GM12878 (cell line): ENCODE results near the gene TMED10. TPM values are rescaled to one million over a fixed set of nuclear protein-coding genes. Genes with fewer than 3 reads are reported as not detected.

ENCODE experiments used
- ATAC-seq: fragments of 200-7000 bp; cut with Tn5 transposase; 3 replicates; pipeline ENCODE4 v1.9.1; 2020; ENCODE audit warnings: mild to moderate bottlenecking, moderate library complexity
- BruUV-seq: library from RNA; stranded (reverse); fragments of 400-500 nt; replicated peaks from 2 replicates; lab custom pipeline; 2021; lab: Mats Ljungman, UMichigan
- CTCF ChIA-PET: fragments of 300-600 bp; sonication (Branson Sonifier 250); formaldehyde crosslinking; extraction: SDS; loops from one replicate; lab custom pipeline; 2021; ENCODE audit warnings: inconsistent platforms; lab: Yijun Ruan, JAX
- POLR2A ChIA-PET: fragments of 350-600 bp; formaldehyde crosslinking; extraction: SDS; loops from one replicate; lab custom pipeline; 2021; ENCODE audit warnings: inconsistent platforms; lab: Charles Lee
- RAD21 ChIA-PET: fragments of 300-600 bp; sonication (Branson Sonifier 250); formaldehyde crosslinking; loops from one replicate; lab custom pipeline; 2023; ENCODE audit warnings: antibody characterized with exemption; ENCODE audit not compliant: unreplicated experiment; lab: Charles Lee
- SMC1A ChIA-PET: fragments of 300-600 bp; sonication (Branson Sonifier 250); formaldehyde crosslinking; loops from one replicate; lab custom pipeline; 2023; ENCODE audit not compliant: unreplicated experiment, uncharacterized antibody; lab: Charles Lee
- DNase-seq: peaks from one replicate; pipeline ENCODE4 v3.0.0-alpha.2; 2011; ENCODE audit warnings: low read depth, low spot score
- FAIRE-seq: peaks from 3 replicates; lab custom pipeline; 2011; peaks lifted over from hg19 to GRCh38; lab: Jason Lieb, UNC
- H2AFZ ChIP-seq: 2 replicates; pipeline ENCODE4 v1.6.0; 2011; ENCODE audit warnings: low read depth, low read length, control low read depth; ENCODE audit not compliant: control insufficient read depth
- H3K27ac ChIP-seq: 2 replicates; pipeline ENCODE4 v1.5.1; 2011; ENCODE audit warnings: control low read depth; ENCODE audit not compliant: control insufficient read depth, insufficient read depth
- H3K27me3 ChIP-seq, 2 experiments: replicated peaks in 1 of 2; 2 replicates each; pipeline versions ENCODE4 v1.6.0 to v1.6.1; 2011; ENCODE audit warnings: low read length in 1 of 2; ENCODE audit not compliant: control insufficient read depth in 2 of 2, insufficient read depth in 2 of 2
- H3K36me3 ChIP-seq, 2 experiments: 2 replicates each; pipeline ENCODE4 v1.5.1; 2011; ENCODE audit warnings: low read length in 1 of 2; ENCODE audit not compliant: control insufficient read depth in 2 of 2, insufficient read depth in 2 of 2
- H3K4me1 ChIP-seq: 2 replicates; pipeline ENCODE4 v1.6.1; 2011; ENCODE audit warnings: mild to moderate bottlenecking, low read length, moderate library complexity, mixed read lengths; ENCODE audit not compliant: control insufficient read depth, insufficient read depth
- H3K4me2 ChIP-seq: 2 replicates; pipeline ENCODE4 v1.6.0; 2011; ENCODE audit warnings: control low read depth; ENCODE audit not compliant: control insufficient read depth, insufficient read depth
- H3K4me3 ChIP-seq: fragments of 200-600 bp; sonication (generic); 2 replicates; pipeline ENCODE4 v1.5.1; 2016
- H3K79me2 ChIP-seq: 2 replicates; pipeline ENCODE4 v1.6.0; 2011; ENCODE audit warnings: low read length; ENCODE audit not compliant: control insufficient read depth, insufficient read depth
- H3K9ac ChIP-seq: 2 replicates; pipeline ENCODE4 v1.8.0; 2011; ENCODE audit warnings: low read length, control low read depth, mixed read lengths; ENCODE audit not compliant: control insufficient read depth, insufficient read depth
- H3K9me3 ChIP-seq: replicated peaks from 3 replicates; pipeline ENCODE4 v1.5.1; 2011; ENCODE audit warnings: mild to moderate bottlenecking, low read length; ENCODE audit not compliant: control insufficient read depth, insufficient read depth
- H4K20me1 ChIP-seq: 2 replicates; pipeline ENCODE4 v1.6.0; 2011; ENCODE audit not compliant: control insufficient read depth, insufficient read depth
- CBX3 ChIP-seq: fragments of 200-600 bp; sonication (generic); IDR thresholded peaks from 2 replicates; pipeline ENCODE4 v1.6.1; 2016; ENCODE audit warnings: low read depth, borderline replicate concordance
- E4F1 ChIP-seq: fragments of 450-650 bp; IDR thresholded peaks from 2 replicates; pipeline ENCODE4 v1.6.1; 2018; ENCODE audit warnings: borderline replicate concordance, mild to moderate bottlenecking; ENCODE audit not compliant: partially characterized antibody
- NFXL1 ChIP-seq: fragments of 450-650 bp; IDR thresholded peaks from 2 replicates; pipeline ENCODE4 v1.6.1; 2017; ENCODE audit warnings: antibody characterized with exemption, mild to moderate bottlenecking, borderline replicate concordance
- NRF1 ChIP-seq: conservative IDR thresholded peaks from 2 replicates; pipeline ENCODE4 v1.6.1; 2011; ENCODE audit warnings: mild to moderate bottlenecking, low read depth, low read length, improper control_type of control experiment
- POU2F2 ChIP-seq: IDR thresholded peaks from 3 replicates; pipeline ENCODE4 v1.6.1; 2011; ENCODE audit warnings: low read depth, mild to moderate bottlenecking, low read length, borderline replicate concordance
- RBBP5 ChIP-seq: fragments of 200-600 bp; sonication (generic); conservative IDR thresholded peaks from 2 replicates; pipeline ENCODE4 v1.6.1; 2016
- USF1 ChIP-seq: IDR thresholded peaks from 2 replicates; pipeline ENCODE4 v1.6.1; 2011; ENCODE audit warnings: borderline replicate concordance, low read depth, mild to moderate bottlenecking, moderate library complexity, mixed read lengths, low read length; ENCODE audit not compliant: insufficient read depth; ENCODE audit errors: extremely low read length
- ZNF274 ChIP-seq: IDR thresholded peaks from one replicate; pipeline ENCODE4 v1.8.0; 2011; ENCODE audit not compliant: insufficient read length, insufficient read depth
- WGBS: methylation state at CpG from one replicate; pipeline ENCODE4 v1.1.6; 2016; ENCODE audit warnings: low lambda C conversion rate; ENCODE audit not compliant: insufficient replicate concordance, insufficient coverage; ENCODE audit errors: missing lambda C conversion rate; 5-methylcytosine and 5-hydroxymethylcytosine counted together
- in situ Hi-C: fragments of 300-500 bp; cut with MboI; formaldehyde crosslinking; loops from 9 replicates; pipeline ENCODE4 v1.14.3; 2018; ENCODE audit warnings: mixed read lengths
- intact Hi-C: fragments of 100-400 bp; cut with micrococcal nuclease; formaldehyde crosslinking; loops from one replicate; pipeline ENCODE4 v1.14.2; 2022; ENCODE audit not compliant: unreplicated experiment
- polyA plus RNA-seq, 11 experiments: library from polyadenylated mRNA; depleted of rRNA in 4 of 11; unstranded in 6 of 11; stranded (reverse) in 5 of 11; fragments of >200 nt; fragmentation: Nextera tagmentation in 4 of 11; fragmentation: Illumina TruSeq in 1 of 11; extraction: Ambion mirVana in 4 of 11; extraction: Trizol in 1 of 11; gene quantifications; 1 replicate in 1 of 11; 2 replicates in 10 of 11; pipeline versions ENCODE4 v1.2.1 to v1.2.3, GENCODE V29; 2011 to 2016; ENCODE audit warnings: inconsistent platforms in 2 of 11, missing spikeins in 2 of 11, low read depth in 1 of 11
- total RNA-seq, 4 experiments: library from RNA; depleted of rRNA in 3 of 4; stranded (reverse); fragments of >200 nt in 3 of 4; fragmentation: Illumina TruSeq in 1 of 4; extraction: Trizol in 1 of 4; gene quantifications; 2 replicates each; pipeline versions ENCODE4 v1.2.1 to v1.2.3, GENCODE V29; 2013 to 2021
- TF ChIP-seq, protein P1 (sequence below): fragments of 450-650 bp; IDR thresholded peaks from 2 replicates; pipeline ENCODE4 v1.6.1; 2017; ENCODE audit warnings: mild to moderate bottlenecking
- TF ChIP-seq, protein P2 (sequence below): IDR thresholded peaks from 2 replicates; pipeline ENCODE4 v1.6.1; 2011; ENCODE audit warnings: low read depth, low read length, improper control_type of control experiment, borderline replicate concordance

The TMED10 gene
- total and polyA plus RNA-seq, 10 of the 15 experiments (the other 5 are each of a cell fraction or from before 2014, with no cell fraction given): 99.8 to 270 (median 180) TPM

DNA sequence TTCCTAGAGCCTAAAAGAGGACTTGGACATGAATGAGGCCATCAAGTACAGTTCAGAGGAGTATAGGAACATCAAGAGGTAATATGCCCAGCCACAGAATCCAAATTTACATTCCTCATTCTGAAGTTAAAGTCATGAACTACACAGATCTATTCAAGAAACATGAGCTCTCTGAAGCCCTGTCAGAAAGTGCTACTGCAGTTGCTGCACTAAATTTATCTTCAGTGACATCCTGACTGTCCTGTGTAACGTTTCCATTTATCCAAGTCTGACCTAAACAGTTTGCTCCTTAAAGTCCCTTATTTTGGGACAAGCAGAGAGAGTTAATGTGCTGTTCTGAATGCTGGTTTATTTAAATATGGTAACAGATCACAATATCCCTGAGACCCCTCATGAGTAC is 77.7 kb downstream of the TMED10 start:
- RAD21 ChIA-PET: no interaction called here
- H3K4me3 ChIP-seq: no peak overlapping the region
- no peak for TF ChIP-seq NFXL1
- no peak for TF ChIP-seq ZNF274
- TF ChIP-seq, all 136 proteins: peak for 0
- Histone ChIP-seq H3K36me3 (peaks cover 0 to 10% of the 10 kb centered on the region in 2 experiments; a peak in 3 of 4 replicates), H3K9ac (no peak overlapping the region), H3K9me3 (no peaks in the 10 kb centered on the region), H3K79me2 (no peaks in the 10 kb centered on the region), H3K27me3 (no peaks in the 10 kb centered on the region), H4K20me1 (no peaks in the 10 kb centered on the region; the same call in 1 of the 2 replicates), H2AFZ (no peak overlapping the region), H3K27ac (no peak overlapping the region), H3K4me1 (no peaks in the 10 kb centered on the region), H3K4me2 (no peak overlapping the region)
- ChIA-PET SMC1A (interaction anchor here (1.0 kb wide), 1 partner anchor 155 kb away, joined by 4 read pairs; no protein-coding TSS in a partner anchor), POLR2A (no interaction called here), CTCF (interaction anchor here (1.9 kb wide), 1 partner anchor 10 kb away, joined by 6 read pairs; no protein-coding TSS in a partner anchor)
- no TSS peak for BruUV-seq
- DNase-seq: no peak
- intact Hi-C loops: no loop called here
- in situ Hi-C loops: no loop called here
- no peak for FAIRE-seq
- WGBS: 100% methylated on average over 1 of the region's 1 CpG
- ATAC-seq: no peak

DNA sequence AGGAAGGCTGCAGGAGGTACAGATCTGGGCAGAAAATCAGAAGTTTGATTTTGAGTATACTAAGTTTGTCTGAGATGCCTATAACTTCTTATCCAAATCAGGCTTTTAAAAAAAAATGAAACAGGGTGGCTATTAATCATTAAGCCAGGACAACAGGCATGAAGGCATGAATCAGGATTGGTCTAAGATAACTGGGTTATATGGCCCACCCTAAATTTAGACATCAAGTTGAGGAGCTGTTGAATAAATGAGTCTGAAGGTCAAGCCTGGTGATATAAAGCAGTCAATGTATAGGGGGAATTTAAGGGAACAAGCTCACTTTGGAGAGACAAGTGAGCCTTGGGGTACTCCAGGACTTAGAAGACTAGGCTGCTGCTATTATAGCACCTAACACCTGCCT is 78.2 kb downstream of the TMED10 start:
- no peak overlapping the region for H3K9ac ChIP-seq
- H4K20me1 ChIP-seq: no peaks in the 10 kb centered on the region; the same call in 1 of the 2 replicates
- DNase-seq (no peak), ATAC-seq (no peak), FAIRE-seq (no peak)
- H3K79me2 ChIP-seq: no peaks in the 10 kb centered on the region
- H3K4me1 ChIP-seq: no peaks in the 10 kb centered on the region
- no peak overlapping the region for H3K4me2 ChIP-seq
- no peak overlapping the region for H3K27ac ChIP-seq
- no TSS peak for BruUV-seq
- no peak overlapping the region for H3K4me3 ChIP-seq
- ChIA-PET RAD21 (no interaction called here), POLR2A (no interaction called here), CTCF (interaction anchor here (1.9 kb wide), 1 partner anchor 10 kb away, joined by 6 read pairs; no protein-coding TSS in a partner anchor), SMC1A (interaction anchor here (1.0 kb wide), 1 partner anchor 154 kb away, joined by 4 read pairs; no protein-coding TSS in a partner anchor)
- no peak overlapping the region for H2AFZ ChIP-seq
- no peaks in the 10 kb centered on the region for H3K9me3 ChIP-seq
- peaks cover 0 to 10% of the 10 kb centered on the region in 2 experiments; a peak in 3 of 4 replicates for H3K36me3 ChIP-seq
- intact Hi-C loops: no loop called here
- H3K27me3 ChIP-seq: no peaks in the 10 kb centered on the region
- in situ Hi-C loops: no loop called here
- TF ChIP-seq, protein P1, sequence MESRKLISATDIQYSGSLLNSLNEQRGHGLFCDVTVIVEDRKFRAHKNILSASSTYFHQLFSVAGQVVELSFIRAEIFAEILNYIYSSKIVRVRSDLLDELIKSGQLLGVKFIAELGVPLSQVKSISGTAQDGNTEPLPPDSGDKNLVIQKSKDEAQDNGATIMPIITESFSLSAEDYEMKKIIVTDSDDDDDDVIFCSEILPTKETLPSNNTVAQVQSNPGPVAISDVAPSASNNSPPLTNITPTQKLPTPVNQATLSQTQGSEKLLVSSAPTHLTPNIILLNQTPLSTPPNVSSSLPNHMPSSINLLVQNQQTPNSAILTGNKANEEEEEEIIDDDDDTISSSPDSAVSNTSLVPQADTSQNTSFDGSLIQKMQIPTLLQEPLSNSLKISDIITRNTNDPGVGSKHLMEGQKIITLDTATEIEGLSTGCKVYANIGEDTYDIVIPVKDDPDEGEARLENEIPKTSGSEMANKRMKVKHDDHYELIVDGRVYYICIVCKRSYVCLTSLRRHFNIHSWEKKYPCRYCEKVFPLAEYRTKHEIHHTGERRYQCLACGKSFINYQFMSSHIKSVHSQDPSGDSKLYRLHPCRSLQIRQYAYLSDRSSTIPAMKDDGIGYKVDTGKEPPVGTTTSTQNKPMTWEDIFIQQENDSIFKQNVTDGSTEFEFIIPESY: no peak
- TF ChIP-seq CBX3: no peak
- TF ChIP-seq, protein P2, sequence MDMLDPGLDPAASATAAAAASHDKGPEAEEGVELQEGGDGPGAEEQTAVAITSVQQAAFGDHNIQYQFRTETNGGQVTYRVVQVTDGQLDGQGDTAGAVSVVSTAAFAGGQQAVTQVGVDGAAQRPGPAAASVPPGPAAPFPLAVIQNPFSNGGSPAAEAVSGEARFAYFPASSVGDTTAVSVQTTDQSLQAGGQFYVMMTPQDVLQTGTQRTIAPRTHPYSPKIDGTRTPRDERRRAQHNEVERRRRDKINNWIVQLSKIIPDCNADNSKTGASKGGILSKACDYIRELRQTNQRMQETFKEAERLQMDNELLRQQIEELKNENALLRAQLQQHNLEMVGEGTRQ: no peak
- no peak for TF ChIP-seq ZNF274
- TF ChIP-seq NRF1: no peak
- no peak for TF ChIP-seq USF1
- no peak for TF ChIP-seq RBBP5
- no peak for TF ChIP-seq E4F1
- TF ChIP-seq POU2F2: no peak
